Mucosa of rectum (tissue), 2 donors: ENCODE measurements around the gene NGEF.
A peak's percentile ranks its signal among the peaks of the same experiment; 100 is the strongest.

Experiments
- H3K27ac ChIP-seq, 2 donors: one replicate each; pipeline ENCODE4 v1.7.0; 2013; ENCODE audit warnings: inconsistent platforms in 2 of 2, low read depth in 2 of 2, low read length in 2 of 2
- H3K27me3 ChIP-seq, 2 donors: one replicate each; pipeline ENCODE4 v1.7.0; 2013; ENCODE audit warnings: low read length in 2 of 2; ENCODE audit not compliant: control insufficient read depth in 2 of 2, insufficient read depth in 2 of 2
- H3K36me3 ChIP-seq, 2 donors: one replicate each; pipeline ENCODE4 v1.7.0; 2013; ENCODE audit warnings: low read length in 2 of 2; ENCODE audit not compliant: control insufficient read depth in 2 of 2, insufficient read depth in 2 of 2
- H3K4me1 ChIP-seq, 2 donors: one replicate each; pipeline ENCODE4 v1.7.0; 2013; ENCODE audit warnings: low read length in 2 of 2, mild to moderate bottlenecking in 1 of 2; ENCODE audit not compliant: control insufficient read depth in 2 of 2, insufficient read depth in 2 of 2
- H3K4me3 ChIP-seq, 2 donors: one replicate each; pipeline ENCODE4 v1.7.0; 2013; ENCODE audit warnings: low read length in 2 of 2
- H3K9ac ChIP-seq, 2 donors: one replicate each; pipeline ENCODE4 v1.7.0; 2013; ENCODE audit warnings: low read length in 2 of 2, low read depth in 1 of 2, mild to moderate bottlenecking in 1 of 2
- H3K9me3 ChIP-seq, 2 donors: one replicate each; pipeline ENCODE4 v1.7.0; 2013; ENCODE audit warnings: low read length in 2 of 2; ENCODE audit not compliant: control insufficient read depth in 2 of 2
- donor health status: healthy.
- donor health status: Normal muscosa, but diverticular disease.

Gene NGEF

GRCh38 chr2:233010569-233011267, 2.3 kb downstream of the NGEF start:
- H3K4me1 ChIP-seq, result peaks cover 20 to 26% of the 10 kb centered on the region in 2 donors
- peaks cover 0 to 3% of the 10 kb centered on the region in 2 donors for H3K36me3 ChIP-seq
- peak overlapping the region in 1 of 2 donors; percentile 14 for H3K4me3 ChIP-seq
- no peak overlapping the region for H3K27ac ChIP-seq
- no peak overlapping the region for H3K9ac ChIP-seq
- H3K9me3 ChIP-seq, result no peaks in the 10 kb centered on the region
- no peaks in the 10 kb centered on the region for H3K27me3 ChIP-seq

GRCh38 chr2:233009661-233010060, 3.4 kb downstream of the NGEF start:
- Histone ChIP-seq H3K36me3 (peaks cover 0 to 3% of the 10 kb centered on the region in 2 donors), H3K9me3 (no peaks in the 10 kb centered on the region), H3K27ac (no peak overlapping the region), H3K4me1 (peaks cover 20 to 26% of the 10 kb centered on the region in 2 donors), H3K4me3 (no peak overlapping the region), H3K9ac (no peak overlapping the region), H3K27me3 (no peaks in the 10 kb centered on the region)

GRCh38 chr2:233007739-233008138, 5.3 kb downstream of the NGEF start:
- Histone ChIP-seq H3K27me3 (no peaks in the 10 kb centered on the region), H3K9ac (no peak overlapping the region), H3K4me1 (peaks cover 16 to 17% of the 10 kb centered on the region in 2 donors), H3K4me3 (no peak overlapping the region), H3K9me3 (no peaks in the 10 kb centered on the region), H3K36me3 (peaks cover 0 to 3% of the 10 kb centered on the region in 2 donors), H3K27ac (no peak overlapping the region)

- no peak overlapping the region for H3K4me3 ChIP-seq
- no peaks in the 10 kb centered on the region for H3K27me3 ChIP-seq
- H3K4me1 ChIP-seq, result peaks cover 13 to 15% of the 10 kb centered on the region in 2 donors
- H3K9me3 ChIP-seq, result no peaks in the 10 kb centered on the region
- H3K27ac ChIP-seq, result no peak overlapping the region
- H3K36me3 ChIP-seq, result peaks cover 0 to 3% of the 10 kb centered on the region in 2 donors
- no peak overlapping the region for H3K9ac ChIP-seq
These were observed 5.8 kb downstream of the NGEF start for GRCh38 chr2:233007270-233007669.

- Histone ChIP-seq H3K9me3 (no peaks in the 10 kb centered on the region), H3K4me3 (no peak overlapping the region), H3K9ac (no peak overlapping the region), H3K4me1 (peaks cover 9 to 13% of the 10 kb centered on the region in 2 donors), H3K27me3 (no peaks in the 10 kb centered on the region), H3K36me3 (peaks cover 0 to 3% of the 10 kb centered on the region in 2 donors), H3K27ac (no peak overlapping the region)
These were observed 6.4 kb downstream of the NGEF start for GRCh38 chr2:233006648-233007047.

- Histone ChIP-seq H3K4me1 (no peaks in the 10 kb centered on the region), H3K9me3 (no peaks in the 10 kb centered on the region), H3K9ac (no peak overlapping the region), H3K4me3 (no peak overlapping the region), H3K27ac (no peak overlapping the region), H3K36me3 (peaks cover 0 to 3% of the 10 kb centered on the region in 2 donors), H3K27me3 (no peaks in the 10 kb centered on the region)
These were observed 8.0 kb downstream of the NGEF start for GRCh38 chr2:233005096-233005495.

GRCh38 chr2:233003658-233004555, 9.1 kb downstream of the NGEF start:
- H3K36me3 ChIP-seq, result peaks cover 0 to 3% of the 10 kb centered on the region in 2 donors

GRCh38 chr2:233002829-233003657, 10.0 kb downstream of the NGEF start:
- no peak overlapping the region for H3K27ac ChIP-seq
- H3K27me3 ChIP-seq, result no peaks in the 10 kb centered on the region
- peaks cover 0 to 3% of the 10 kb centered on the region in 2 donors for H3K36me3 ChIP-seq
- no peak overlapping the region for H3K9ac ChIP-seq
- H3K9me3 ChIP-seq, result no peaks in the 10 kb centered on the region
- no peaks in the 10 kb centered on the region for H3K4me1 ChIP-seq
- no peak overlapping the region for H3K4me3 ChIP-seq

More at GRCh38 chr2:233003658-233004555, 9.1 kb downstream of the NGEF start:
- H3K27ac ChIP-seq, result no peak overlapping the region
- no peaks in the 10 kb centered on the region for H3K27me3 ChIP-seq
- H3K4me3 ChIP-seq, result no peak overlapping the region
- no peaks in the 10 kb centered on the region for H3K9me3 ChIP-seq
- H3K4me1 ChIP-seq, result no peaks in the 10 kb centered on the region
- H3K9ac ChIP-seq, result no peak overlapping the region

GRCh38 chr2:233000886-233001750, 11.9 kb downstream of the NGEF start:
- H3K4me3 ChIP-seq, result no peak overlapping the region

More at GRCh38 chr2:233000886-233001750, 11.9 kb downstream of the NGEF start:
- H3K27me3 ChIP-seq, result no peaks in the 10 kb centered on the region
- H3K36me3 ChIP-seq, result no peaks in the 10 kb centered on the region
- no peaks in the 10 kb centered on the region for H3K4me1 ChIP-seq
- H3K9ac ChIP-seq, result no peak overlapping the region
- no peaks in the 10 kb centered on the region for H3K9me3 ChIP-seq
- H3K27ac ChIP-seq, result no peak overlapping the region
